Measurements from ENCODE around the gene ATL3.
"Not testable (repeated sequence)": the region's sequence is repeated elsewhere in the genome, so short reads cannot be mapped to it uniquely, and the experiment has no call there.

ATL3 gene

DNA sequence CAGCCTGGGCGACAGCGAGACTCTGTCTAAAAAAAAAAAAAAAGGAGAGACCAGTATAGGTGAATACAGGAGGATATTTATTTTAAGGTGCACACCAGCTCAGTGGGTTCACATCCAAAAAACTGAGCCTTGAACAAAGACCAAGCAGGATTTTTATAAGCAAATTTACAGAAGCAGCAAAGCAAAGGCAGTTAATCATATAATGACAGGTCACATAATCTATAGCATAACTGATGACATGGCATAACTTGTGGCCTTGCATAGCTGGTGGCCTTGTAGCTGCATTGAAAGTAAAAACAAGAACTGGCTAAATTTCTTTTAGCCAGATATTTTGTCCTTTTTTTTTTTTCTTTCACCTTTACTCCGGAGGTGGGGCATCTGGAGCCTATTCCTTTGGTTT lies 54.2 kb downstream of the ATL3 start:
- DNase-seq: no peak

DNA sequence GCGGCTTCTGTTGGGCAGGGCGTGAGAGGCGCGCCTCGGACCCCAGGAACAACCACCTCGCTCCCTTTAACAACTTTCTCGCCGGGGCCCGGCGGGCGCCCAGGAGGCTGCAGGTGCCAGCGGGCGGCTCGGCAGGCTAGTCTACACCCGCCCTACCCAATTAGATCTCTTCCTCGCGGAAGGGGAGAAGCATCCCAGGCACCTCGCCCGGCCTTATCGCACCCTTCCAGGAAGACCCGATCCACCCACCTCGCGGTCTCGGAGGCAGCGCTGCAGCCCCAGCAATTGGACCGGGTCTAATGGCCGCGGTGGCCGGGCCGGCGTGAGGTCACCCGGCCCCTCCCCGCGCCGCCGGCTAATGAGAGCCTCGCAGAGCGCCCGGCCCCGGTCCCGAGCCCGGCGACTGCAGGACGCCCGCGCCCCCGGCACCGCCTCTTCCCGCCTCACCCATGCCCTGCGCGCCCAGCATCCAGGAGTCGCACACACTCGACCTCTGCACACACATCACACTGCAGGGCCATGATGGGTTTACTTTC lies 57.0 kb downstream of the ATL3 start, which contains the start of gene PLAAT3:
TSS of gene PLAAT3 (minus strand) at position 298 of the 536 bp plus-strand sequence. CDS start 419 bp downstream, outside the sequence.
- no peak for DNase-seq

DNA sequence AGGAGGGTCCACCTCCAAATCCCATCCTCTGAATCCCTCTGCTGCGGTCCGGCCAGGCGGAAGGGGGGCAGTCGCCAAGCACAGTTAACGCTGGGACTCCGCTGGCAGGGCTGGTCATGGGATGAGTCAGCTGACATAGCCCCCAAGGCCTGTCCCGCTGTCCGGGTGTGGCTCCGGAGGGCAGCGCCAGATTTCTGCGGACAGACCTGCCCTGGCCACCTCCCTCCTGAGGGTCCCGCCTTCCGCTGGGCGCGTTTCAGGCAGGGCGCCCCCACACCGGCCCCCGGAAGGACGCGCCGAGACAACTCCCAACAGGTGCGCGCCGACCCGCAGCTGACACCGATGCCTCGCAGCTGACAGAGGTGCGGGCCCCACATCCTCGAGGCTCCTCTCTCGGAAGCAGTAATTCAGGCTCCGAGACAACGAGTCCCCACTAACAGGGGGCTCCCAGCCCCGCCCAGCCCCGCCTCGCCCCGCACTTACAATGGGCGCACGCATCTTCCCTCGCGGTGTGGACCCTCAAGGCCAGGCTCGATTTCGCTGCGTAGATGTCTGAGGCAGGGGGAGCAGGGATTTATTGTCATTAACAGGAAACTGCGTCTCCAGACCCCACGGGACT lies 57.5 kb downstream of the ATL3 start:
- no peak for DNase-seq

DNA sequence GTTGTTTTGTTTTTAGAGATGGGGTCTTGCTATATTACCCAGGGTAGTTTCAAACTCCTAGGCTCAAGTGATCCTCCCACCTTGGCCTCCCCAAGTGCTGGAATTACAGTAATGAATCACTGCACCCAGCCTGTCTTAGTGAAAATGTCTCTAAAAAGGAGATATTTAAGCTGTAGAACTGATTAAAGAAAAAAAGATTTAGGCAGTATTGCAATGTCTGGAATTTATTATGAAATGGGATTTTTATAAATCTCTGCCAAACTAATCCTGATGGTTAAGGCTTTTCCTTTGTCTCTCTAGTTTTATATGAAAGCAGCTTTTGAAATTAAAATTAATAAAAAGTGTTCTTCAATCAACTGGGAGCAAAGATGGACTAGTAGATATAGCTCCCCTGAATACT lies 59.0 kb downstream of the ATL3 start:
- no peak for DNase-seq

DNA sequence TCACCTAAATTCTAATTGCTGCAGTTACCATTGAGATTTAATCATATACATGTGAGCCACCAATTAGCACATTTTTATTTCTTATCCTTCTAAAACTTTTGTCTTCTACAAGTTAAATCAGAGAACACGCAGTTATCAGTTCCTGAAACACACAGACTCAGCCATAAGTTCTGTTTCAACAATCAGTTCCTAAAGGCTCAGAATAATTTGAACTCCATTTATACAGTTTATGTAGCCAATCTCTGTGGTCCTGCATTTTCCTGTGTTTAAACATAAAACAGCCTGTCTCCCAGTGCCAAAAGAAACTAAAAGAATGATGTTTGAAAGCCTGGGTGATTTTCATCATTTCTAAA lies 59.8 kb downstream of the ATL3 start:
- DNase-seq: no peak

DNA sequence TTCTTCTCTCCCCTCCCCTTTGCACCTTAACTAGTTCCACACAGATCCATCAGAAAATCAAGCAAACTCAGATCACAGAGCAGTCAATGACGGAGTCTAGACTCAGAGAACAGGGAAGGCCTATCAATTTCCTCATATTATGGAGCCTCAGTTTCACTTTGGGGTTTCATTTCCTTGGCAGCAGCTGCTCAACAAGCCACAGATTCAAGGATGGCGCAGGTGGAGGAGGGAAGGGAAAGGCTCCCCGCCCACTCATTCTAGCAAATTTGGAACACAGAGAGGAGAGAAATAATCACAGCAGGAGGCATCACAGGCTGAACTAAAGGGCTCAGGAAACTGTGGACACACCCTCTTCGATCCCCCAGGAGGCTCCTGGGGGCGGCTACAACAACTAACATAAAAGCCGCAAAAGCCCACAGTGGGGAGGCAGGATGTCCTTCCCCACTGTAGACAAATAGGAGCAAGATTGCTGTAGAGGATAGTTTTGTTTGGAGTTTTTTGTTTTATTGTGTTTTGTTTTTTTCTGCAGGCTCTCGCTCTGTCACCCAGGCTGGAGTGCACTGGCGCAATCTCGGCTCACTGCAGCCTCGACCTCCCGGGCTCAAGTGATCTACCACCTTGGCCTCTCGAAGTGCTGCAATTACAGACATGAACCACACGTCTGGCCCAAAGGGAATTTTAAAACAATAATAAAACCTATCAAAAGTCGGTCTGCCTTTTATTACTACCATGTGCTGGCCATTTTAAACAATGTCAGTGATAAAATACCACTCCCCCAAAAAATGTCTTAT lies 60.4 kb downstream of the ATL3 start:
- no peak for DNase-seq

DNA sequence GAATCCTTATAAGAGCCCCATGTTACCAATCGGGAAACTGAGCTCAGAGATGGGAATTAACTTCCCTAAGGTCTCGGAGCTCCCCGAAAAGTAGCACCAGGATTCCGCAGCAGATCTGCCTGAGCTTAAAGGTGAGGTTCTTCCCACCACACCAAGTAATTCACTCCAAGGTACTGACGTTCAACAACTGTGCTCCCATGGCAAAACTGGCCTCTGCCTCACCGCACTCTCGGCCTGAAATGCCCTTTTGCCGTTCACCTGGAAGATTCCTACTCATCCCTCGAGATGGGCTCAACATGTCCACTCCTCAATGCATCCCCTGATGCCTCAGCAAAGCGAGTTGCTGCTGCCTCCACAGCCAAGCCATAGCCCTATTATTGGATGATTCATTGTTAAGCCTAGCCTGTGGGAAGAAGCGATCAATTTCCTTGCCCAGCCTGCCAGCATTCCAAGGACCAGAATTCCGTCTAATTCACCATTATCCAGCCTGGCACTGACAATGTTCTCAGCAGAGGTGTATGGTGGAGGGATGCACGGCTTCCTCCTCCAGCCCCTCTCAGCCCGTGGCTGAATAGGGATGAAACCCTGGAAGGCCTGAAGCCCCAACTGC lies 61.1 kb downstream of the ATL3 start:
- DNase-seq: no peak

DNA sequence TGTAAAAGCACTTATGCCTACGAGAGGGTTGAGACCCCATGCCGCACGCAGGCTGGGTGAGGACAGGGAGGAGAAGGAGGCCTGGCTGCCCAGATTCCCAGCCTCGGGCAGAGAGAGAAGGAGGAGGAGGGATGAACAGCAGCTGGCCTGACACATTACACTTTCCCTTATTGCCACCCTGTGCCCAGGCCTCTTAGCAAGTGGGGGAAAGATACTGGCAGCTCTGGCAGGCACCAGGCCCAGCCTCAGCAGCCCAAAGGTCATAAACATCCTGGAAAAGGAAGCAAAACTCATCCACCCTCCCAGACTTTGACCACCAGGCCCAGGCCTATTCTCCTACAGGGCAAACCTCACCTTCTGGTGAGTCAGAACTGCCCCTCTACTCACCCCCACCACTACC lies 61.6 kb downstream of the ATL3 start:
- DNase-seq: no peak

DNA sequence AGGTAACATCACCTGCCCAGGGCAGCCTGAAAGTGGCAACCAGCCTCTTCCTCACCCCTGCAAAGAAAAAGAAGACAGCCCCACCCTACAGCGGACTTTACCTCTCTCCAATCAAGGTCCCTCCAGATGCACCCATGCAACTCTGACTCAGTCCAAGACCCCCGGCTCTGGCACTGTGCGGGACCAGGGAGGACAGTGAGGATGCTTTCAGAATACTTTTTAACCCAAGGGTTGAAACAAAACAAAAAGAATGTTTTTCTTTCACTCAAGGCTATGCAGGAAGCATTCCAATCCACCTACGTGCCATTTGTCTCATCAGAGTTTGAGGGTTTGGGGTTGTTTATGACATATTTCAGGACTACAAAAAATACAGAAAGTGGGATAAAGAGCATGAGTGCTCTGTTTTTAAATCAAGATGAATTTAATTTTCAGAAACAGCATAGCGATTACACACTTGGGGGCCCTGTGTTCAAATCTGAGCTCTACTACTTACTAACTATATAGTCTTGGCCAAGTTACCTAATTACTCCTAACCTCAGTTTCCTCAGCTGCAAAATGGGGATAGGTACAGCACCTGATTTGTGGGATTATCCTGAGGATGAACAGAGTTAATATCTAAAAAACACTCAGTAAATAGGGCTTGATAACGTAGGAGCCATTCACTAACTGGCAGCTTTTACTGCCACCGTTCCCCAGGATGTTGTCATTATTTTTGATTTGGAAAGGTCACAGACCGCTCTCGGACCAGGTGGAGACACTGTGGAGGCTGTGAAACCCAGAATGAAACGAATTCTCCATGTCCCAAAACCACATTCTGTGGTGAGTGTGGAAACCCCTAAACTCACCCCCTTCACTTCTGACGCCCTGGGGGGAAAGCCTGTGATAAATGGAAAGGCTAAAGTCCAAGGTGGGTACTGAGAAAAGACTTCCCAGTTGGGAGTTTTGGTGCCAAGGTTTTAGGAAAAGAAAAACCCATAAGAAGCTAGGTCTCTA lies 62.5 kb downstream of the ATL3 start:
- no peak for DNase-seq

DNA sequence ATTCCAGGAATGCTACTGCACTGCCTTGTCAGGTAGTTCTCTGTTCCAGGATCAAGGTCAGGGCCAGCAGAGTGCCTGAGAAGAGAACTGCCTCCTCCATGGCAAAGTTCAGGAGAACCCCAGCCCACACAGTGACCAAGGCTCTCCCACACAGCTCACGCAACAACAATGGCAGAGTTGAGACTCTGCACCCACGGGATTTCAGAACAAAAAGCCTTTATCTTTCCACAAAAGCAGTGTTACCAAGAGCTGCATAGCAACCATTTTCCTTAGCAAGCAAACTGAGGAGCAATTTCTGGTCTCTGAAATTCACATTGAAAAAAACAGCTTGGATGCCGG lies 68.0 kb downstream of the ATL3 start:
- no peak for DNase-seq

DNA sequence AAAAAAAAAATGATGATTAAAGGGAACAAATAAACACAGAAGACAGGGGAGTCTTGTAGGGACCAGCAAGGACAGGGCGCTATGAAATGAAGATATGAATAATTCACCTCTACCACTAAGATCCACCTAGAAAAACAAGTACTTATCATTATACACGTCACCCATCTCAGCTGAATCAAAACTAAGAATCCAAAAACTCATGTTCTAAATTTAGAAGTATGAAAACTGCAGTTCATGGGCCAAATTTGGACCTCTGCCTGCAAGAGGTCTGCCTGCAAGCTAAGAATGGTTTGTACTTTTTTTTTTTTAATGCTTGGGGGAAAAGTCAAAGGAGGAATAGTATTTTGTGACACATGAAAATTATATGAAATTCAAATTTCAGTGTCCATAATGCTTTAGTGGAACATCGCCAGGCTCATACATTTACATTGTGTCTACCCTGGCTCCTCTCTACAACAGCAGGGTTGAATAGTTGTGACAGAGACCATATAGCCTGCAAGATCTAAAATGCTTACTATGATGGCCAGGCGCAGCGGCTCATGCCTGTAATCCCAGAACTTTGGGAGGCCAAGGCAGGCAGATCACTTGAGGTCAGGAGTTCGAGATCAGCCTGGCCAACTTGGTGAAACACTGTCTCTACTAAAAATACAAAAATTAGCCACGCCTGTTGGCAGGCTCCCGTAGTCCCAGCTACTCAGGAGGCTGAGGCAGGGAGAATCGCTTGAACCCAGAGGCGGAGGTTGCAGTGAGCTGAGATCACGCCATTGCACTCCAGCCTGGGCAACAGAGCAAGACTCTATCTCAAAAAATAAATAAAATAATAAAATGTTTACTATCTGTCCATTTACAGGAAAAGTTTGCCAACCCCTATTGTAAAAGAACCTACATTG lies 68.6 kb downstream of the ATL3 start:
- not testable (repeated sequence) for DNase-seq

DNA sequence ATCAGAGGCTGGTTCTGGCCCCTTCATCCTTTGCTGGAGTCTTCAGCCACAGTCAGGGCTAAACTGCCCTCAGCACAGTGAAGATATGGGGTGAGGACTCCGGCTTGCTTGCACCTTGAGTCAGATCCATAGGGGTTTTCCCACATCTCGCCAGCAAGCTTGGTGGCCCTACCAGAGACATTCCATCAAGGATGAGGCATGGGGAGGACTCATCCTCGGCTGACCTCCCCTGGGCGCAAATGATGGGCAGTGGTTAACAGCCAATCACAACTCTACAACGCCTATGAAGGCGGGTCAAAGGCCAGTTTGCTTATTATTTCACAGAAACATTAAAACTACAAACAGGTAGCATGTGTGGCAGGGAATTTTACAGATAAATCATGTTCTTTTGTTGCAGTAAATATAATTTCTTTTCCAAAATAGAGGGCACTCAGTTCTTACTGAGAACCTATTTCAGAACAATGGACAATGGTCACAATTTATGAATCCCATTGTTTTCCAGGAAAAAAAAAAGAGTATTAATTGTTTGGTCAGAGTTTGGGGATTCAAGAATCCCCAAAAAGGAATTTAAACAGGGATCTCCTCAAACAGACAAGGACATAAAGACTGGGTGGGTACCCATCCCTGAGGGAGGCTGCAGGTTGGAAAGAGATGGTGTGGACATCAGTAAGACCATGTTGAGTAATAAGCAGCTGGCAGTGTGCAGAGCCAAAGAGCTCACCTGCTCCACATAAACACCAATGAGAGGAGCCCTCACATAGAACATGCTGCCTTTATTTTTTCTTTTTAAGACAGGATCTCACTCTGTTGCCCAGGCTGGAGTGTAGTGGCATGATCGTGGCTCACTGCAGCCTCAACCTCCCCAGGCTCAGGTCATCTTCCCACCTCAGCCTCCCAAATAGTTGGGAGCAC lies 71.7 kb downstream of the ATL3 start:
- DNase-seq: no peak

DNA sequence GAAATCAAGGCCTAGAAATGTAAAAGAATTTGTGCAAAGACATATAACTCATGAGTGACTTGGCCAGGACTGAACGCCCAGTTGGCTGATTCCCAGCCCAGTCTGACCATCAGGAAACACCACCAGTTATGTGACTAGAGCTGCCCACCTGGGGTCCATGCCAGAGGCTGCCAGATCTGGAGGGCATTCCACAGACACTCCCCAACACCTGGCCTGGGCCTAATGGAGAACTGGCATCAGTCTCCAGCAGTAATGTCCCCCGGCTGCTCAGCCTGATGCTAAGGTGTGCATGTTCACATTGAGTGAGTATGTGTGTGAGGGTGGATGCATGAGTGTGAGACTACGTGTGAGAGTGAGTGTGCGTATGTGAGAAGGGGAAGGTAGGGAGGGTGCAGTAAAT lies 72.6 kb downstream of the ATL3 start:
- DNase-seq: no peak

DNA sequence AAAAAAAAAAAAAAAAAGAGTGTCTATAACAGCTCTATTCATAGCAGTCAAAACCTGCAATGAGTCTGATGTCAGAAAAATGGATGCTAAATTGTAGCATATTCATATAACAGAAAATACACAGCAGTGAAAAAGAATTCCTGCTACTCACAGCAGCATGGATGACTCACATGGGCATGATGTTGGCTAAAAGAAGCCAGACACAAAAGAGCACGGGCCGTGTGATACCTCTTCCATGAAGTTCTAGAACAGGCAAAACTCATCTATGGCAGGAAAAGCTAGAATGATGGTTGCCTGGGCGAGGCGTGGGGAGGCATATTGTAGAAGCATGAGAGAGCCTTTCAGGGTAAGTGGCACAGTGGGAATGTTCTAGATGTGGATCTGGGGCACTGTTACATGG lies 75.9 kb downstream of the ATL3 start:
- DNase-seq: no peak

DNA sequence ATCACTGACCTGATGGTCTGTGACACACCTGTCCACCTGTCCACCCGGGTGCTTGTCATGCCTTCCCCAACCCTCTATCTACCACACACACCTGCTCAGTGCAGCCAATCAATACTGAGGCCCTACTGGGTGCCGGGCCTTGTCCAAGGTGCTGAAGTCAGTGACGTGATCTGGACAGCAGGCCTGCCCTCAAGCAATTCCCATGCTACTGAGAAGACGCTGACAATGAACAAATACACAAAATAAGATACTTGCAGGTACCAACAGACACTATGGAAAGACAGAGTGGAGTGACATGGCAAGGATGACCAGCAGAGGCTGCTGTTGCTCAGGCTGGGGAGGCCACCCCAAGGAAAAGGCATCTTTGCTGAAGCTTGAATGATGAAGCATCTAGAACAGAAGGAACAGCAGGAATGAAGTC lies 78.2 kb downstream of the ATL3 start:
- DNase-seq: no peak

DNA sequence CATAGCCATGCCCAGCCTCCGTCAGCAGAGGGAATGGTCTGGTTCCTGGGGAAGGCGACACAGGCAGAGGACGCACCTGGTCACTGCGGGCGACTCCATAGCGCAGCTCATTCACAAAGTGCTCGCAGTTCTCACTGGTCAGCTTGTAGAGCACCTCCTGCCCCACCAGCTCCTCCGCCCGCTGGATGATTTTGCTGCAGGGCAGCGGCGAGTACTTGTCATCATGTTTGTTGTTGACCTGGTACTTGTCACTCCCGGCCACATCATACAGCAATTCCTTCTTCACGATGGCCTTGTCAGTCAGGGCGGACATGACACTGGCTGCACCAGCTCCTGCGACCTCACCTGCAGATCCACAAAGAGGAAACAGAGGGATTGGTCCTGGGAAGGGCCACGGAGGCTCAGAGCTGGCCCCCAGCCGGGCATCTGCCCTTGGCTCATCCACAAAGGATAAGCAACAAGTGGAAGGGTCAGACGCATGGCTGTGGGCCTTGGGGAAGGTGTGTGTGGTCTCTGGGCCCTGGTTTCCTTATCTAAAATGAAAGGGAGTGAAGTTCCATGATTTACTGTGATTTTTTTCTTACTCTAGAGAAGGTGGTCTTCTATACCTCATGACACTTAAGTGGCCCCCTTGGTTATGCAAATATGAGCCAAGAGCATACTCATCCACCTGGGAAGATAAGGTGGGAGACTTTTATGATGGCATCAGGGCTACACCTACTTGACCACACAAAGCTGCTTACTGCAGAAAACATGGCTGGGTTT lies 81.0 kb downstream of the ATL3 start:
- no peak for DNase-seq

DNA sequence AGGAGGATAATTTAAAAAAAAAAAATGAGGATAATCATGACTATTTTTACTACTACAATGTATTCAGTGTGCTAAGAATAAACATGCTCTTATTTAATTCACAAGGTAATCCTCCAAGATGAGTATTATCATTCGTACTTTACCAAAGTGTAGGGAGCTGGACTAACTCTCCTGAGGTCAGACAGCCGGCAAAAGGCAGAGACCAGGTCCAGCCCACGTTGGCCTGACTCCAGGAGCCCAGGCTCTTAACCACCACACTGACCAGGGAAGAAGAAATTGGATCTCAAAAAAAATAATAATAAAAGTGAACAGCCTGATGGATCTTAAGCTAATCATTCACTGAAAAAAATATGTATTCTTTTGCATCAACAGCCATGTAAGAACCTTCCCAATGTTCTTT lies 82.2 kb downstream of the ATL3 start:
- no peak for DNase-seq

DNA sequence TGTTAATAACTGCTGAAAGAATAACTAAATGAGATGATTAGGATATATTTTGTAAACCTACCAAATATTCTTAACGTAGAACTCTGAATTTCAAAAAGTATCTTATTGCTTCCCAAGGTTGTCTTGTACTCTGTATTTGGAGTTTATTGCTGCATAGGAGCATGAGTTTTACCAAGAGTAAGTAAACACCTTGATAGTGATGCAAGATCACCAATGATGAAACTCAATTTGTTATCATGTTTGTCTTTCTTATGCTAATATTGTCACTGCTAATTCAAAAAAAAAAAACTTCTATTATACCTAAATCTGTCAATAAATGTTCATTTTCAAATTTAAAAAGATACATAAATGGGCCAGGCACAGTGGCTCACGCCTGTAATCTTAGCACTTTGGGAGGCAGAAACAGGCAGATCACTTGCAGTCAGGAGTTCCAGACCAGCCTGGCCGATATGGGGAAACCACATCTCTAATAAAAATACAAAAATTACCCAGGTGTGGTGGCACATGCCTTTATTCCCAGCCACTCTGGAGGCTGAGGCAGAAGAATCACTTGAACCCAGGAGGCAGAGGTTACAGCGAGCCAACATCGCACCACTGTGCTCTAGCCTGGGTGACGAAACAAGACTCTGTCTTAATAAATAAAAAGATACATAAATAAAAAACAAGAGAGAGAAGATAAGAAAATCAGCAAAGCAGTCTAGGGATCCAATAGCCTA lies 84.6 kb downstream of the ATL3 start:
- no peak for DNase-seq

DNA sequence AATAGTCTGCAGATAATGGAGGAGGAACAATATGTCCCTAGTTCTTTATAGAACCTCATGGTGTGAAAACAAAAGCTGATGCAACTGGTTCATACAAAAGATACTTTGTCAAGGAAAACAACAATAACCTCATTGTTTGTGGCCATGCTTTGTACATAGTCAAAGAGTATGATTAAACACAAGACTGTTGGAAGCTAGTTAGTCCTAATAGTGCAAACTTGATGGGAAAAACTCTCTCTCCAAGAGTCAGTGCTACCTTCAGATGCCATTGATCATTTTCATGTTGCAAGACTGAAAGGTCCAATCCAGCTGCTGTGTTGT lies 87.9 kb downstream of the ATL3 start:
- no peak for DNase-seq

Measured in NCI-H1048 (cell line).